GM21528 (cell line): ENCODE measurements around the gene ANKRD24.
"Not testable (repeated sequence)": the region's sequence is repeated elsewhere in the genome, so short reads cannot be mapped to it uniquely, and the experiment has no call there.

ENCODE experiments used
- ATAC-seq: cut with Tn5 transposase; IDR thresholded peaks from one replicate; pipeline ENCODE4 v1.9.1; 2021; ENCODE audit warnings: mild to moderate bottlenecking, moderate library complexity; ENCODE audit not compliant: unreplicated experiment, low FRiP score

Gene ANKRD24

DNA sequence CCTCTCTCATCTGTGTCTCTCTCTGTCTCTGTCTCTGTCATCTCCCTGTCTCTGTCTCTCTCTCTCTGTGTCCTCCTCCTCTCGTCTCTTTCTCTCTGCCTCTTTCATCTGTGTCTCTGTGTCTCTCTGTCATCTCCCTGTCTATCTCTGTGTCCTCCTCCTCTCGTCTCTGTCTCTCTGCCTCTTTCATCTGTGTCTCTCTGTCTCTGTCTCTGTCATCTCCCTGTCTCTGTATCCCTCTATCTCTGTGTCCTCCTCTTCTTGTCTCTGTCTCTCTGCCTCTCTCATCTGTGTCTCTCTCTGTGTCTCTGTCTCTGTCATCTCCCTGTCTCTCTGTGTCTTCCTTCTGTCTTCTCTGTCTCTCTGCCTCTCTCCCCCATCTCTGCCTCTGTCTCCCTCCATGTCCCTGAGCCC is 46.3 kb downstream of the ANKRD24 start:
- no peak for ATAC-seq

DNA sequence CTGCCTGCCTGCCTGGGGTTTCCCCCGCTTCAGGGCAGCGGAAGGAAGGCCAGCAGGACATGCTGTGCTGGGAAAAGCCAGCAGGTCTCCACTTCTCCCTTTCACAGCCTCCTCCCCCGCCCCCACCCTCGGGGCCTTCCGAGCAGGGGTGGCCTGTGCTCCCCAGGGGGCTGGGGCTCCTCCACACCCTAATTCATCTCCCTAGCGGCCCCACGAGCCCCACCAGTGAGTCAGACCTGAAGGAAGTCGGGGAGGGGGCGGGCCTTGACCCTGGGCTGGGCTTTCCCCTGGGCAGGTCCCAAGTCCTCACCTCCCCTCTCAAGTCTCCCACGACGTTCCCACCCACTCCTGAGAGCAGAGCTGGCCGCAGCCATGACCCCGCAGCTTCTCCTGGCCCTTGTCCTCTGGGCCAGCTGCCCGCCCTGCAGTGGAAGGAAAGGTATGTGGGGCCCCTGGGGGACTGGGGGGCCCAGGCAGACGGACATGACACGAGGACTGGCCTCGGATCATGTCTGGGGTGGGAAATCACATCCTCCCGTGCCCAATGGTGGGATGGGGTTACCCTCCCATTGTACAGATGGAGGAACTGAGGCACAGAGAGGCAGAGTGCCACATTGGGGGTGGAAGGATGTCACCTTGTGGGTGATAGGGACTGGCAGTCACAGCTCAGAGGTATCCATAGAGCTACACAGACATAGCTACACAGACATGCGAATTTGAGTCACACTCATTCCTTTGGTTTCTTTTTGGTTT is 46.9 kb downstream of the ANKRD24 start, which contains the start of gene EBI3:
TSS of gene EBI3 (plus strand) at position 345 of the 753 bp plus-strand sequence. CDS start at position 373, 28 bp downstream.
- peak; percentile 56 for ATAC-seq

DNA sequence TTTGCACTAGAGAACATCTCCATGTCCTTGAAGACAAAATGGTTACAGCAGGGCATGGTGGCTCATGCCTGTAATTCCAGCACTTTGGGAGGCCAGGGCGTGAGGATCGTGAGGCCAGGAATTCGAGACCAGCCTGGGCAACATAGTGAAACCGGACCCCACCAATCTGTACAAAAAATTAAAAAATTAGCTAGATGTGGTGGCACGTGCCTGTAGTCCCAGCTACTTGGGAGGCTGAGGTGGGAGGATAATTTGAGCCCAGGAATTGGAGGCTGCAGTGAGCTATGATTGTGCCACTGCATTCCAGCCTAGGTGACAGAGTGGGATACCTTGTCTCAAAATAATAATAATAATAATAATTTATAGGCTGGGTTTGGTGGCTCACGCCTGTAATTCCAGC is 47.7 kb downstream of the ANKRD24 start:
- not testable (repeated sequence) for ATAC-seq

DNA sequence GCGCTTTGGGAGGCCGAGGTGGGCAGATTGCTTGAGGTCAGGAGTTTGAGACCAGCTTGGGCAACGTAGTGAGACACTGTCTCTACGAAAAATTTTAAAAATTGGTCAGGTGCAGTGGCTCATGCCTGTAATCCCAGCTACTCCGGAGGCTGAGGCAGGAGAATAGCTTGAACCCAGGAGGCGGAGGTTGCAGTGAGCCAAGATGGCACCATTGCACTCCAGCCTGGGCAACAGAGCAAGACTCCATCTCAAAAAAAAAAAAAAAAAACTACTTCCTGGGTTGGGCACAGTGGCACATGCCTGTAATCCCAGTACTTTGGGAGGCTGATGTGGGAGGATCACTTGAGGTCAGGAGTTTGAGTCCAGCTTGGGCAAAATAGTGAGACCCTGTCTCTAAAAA is 49.0 kb downstream of the ANKRD24 start:
- not testable (repeated sequence) for ATAC-seq

DNA sequence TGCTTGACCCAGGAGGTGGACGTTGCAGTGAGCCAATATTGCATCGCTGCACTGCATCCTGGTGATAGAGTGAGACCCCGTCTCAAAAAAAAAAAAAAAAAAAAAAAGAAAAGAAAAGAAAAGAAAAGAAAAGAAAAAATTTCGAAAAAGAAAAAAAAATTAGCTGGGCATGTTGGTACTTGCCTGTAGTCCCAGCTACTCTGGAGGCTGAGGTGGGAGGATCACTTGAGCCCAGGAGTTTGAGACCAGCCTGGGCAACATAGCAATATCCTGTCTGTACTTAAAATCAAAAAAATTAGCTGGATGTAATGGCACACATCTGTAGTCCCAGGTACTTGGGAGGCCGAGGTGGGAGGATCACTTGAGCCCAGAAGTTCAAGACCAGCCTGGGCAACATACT is 49.6 kb downstream of the ANKRD24 start:
- not testable (repeated sequence) for ATAC-seq

DNA sequence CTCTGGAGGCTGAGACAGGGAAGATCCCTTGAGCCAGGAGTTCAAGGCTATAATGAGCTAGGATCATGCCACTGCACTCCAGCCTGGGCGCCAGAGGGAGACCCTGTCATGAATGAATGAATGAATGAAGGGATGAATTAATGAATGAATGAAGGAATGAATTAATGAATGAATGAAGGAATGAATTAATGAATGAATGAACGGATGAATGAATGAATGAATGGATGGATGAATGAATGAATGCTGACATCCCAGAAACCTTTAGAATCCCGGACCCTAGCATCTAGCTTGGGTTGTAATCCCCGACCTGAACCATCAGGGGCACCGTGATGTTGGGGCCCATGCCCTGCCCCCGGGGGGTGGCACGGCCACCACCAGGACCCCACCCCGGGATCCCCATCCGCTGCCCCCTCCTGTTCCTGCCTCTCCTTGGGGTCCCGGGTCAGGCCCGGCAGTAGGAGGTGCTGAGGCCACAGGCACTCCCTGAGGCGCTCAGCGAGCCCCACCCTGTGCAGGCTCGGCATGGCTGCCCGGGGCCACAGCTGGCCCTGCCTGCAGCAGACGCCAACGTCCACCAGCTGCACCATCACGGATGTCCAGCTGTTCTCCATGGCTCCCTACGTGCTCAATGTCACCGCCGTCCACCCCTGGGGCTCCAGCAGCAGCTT is 50.3 kb downstream of the ANKRD24 start:
- ATAC-seq, result no peak

DNA sequence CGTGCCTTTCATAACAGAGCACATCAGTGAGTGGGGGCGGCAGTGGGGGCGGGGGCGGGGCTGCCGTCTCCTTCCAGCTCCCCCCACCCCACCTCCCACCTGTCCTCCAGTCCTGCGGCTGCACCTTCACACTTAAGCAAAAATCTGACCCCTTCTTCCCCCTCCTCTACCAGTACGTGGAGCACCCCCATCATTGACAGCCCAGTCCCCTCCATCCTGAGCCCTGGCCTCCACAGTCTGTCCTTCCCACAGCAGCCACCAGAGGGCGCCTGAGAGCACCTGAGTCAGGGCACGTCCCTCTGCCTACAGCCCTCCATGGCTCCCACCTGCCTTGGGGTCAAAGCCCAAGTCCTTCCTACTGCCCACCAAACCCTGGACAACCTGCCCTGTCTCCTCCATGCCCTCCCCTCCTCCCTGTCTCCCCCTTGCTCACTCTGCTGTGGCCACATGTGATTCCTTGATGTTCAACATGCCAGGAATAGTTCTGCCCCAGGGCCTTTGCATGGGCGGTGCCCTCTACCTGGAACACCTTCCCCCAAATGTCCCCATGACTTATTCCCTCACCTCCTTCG is 50.9 kb downstream of the ANKRD24 start:
- ATAC-seq, result no peak

DNA sequence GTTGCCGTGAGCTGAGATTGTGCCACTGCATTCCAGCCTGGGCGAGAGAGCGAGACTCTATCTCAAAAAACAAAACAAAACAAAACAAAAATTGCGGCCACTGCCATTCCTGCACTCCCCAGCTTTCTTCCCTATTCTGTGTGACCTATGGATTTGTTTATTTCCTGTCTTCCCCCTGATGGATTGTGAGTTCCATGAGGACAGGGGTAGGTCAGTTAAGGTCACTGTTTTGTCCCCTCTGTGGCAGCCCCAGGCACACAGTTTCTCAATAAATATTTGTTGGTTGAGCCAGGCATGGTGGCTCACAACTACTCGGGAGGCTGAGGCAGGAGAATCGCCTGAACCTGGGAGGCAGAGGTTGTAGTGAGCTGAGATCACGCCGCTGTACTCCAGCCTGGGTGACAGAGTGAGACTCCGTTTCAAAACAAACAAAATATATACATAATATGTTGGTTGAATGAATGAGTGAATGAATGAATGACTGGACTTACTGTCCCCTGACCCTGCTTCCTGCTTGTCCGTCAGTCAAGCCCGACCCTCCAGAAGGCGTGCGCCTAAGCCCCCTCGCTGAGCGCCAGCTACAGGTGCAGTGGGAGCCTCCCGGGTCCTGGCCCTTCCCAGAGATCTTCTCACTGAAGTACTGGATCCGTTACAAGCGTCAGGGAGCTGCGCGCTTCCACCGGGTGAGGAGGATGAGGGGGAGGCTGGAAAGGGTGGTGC is 51.8 kb downstream of the ANKRD24 start:
- no peak for ATAC-seq

DNA sequence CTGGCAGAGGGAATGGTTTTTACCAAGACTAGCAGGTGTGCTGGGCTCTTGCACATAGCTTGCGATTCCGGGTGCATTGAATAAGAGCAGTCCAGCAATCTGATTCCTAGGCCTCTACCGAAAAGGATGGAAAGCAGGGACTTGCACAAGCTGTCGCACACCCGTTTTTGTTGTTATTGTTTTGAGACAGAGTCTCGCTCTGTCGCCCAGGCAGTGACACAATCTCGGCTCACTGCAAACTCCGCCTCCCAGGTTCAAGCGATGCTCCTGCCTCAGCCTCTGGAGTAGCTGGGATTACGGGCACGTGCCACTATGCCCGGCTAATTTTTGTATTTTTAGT is 52.3 kb downstream of the ANKRD24 start:
- no peak for ATAC-seq

DNA sequence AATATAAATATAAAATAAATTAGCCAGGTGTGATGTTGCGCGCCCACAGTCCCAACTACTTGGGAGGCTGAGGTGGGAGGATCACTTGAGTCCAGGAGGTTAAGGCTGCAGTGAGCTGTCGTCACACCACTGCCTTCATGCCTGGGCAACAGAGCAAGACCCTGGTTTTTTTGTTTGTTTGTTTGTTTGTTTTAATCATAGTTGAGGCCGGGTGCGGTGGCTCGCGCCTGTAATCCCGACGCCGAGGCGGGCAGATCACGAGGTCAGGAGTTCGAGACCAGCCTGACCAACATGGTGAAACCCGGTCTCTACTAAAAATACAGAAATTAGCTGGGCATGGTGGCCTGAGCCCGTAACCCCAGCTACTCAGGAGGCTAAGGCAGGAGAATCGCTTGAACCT is 55.0 kb downstream of the ANKRD24 start:
- not testable (repeated sequence) for ATAC-seq

DNA sequence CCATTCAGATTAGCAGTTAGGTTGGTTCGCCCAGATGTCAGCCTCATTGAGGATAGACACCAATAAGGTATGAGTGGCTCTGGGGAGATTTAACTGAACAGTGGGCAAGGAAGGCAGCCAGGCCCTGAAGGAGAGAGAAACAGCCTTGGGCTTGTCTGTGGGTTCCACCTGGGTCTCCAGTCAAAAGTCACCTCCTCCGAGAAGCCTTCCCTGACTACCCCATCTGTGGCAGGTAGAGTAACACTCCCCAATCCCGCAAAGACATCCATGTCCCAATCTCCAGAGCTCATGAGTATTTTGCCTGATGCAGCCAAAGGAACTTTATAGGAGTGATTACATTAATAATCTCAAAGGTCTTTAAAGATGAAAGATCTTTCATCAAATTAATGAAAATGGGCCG is 56.3 kb downstream of the ANKRD24 start:
- ATAC-seq, result no peak

DNA sequence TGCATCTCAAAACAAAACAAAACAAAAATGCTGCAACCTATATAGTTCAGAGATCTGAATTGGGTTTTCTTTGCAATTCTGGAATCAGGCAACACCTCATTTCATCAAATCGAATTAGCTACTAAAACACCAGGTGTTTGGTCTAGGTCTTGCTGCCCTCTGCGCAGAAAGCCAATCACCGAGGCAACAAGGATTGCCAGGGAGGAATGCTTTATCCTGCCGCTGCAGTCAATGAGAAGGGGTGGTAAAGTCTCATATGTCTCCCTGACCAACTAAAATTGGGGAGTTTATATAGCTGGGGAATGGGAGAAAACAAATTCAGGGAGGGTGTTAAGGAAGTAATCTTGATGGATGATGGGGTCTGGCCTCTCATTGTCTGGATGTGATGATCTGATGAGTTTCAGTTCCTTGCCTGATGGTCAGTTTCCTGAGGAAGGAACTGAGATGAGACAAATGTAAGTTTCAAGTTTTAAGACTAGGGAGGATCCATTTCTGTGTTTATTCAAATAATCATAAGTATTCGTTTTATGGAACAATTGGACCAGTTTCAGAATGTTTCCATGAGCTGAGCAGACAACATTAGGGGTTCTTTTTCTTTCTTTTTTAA is 59.4 kb downstream of the ANKRD24 start:
- no peak for ATAC-seq

DNA sequence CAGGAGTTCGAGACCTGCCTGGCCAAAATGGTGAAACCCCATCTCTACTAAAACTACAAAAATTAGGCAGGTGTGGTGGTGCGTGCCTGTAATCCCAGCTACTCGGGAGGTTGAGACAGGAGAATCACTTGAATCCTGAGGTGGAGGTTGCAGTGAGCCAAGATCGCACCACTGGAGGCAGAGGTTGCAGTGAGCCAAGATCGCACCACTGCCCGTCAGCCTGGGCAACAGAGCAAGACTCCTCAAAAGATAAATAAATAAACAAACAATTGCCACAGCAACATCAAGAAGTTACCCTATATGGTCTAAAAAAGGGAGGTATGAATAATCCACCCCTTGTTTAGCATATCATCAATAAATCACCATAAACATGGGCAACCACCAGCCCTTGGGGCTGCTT is 63.4 kb downstream of the ANKRD24 start:
- not testable (repeated sequence) for ATAC-seq

DNA sequence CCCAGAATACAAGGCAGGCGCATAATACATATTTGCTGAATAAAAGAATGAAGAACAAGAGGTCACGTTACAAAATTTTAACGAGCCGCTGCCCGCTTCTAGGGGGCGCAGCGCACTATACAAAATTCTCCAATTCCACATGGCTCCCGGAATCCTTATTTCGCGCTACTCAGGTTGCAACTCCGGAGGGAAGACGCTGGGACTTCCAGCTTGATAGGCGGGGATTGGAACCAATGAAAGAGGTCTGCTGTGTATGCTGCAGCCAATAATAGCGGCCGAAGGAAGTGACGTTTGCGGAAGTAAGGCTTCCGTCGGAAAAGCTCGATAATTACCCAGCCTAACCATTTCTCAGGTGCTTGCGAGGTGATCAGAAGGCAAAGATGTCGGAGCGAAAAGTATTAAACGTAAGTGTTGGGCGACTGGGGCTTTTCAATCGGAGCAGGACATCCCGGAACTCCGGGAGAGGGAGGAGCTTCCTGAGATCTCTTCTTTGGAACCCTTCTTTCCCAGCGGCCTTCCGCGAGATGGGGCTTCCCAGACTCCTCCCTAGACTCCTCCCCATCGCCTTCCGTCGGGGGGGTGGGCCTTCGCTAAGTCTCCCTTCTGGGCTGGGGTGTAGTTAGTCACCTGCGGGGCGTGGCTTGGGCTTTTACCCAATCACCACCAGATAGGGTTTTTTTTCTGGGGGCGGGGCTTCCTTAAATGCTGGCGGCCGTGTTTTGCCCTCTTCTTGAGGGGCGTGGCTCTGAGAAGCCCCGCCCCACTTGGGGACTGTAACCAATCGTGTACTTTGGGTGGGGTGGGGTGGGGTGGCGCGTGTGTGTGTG is 64.5 kb downstream of the ANKRD24 start, which contains the start of gene YJU2:
TSS of gene YJU2 (plus strand) at position 314 of the 827 bp plus-strand sequence. CDS start at position 381, 67 bp downstream.
- peak; percentile 81 for ATAC-seq

DNA sequence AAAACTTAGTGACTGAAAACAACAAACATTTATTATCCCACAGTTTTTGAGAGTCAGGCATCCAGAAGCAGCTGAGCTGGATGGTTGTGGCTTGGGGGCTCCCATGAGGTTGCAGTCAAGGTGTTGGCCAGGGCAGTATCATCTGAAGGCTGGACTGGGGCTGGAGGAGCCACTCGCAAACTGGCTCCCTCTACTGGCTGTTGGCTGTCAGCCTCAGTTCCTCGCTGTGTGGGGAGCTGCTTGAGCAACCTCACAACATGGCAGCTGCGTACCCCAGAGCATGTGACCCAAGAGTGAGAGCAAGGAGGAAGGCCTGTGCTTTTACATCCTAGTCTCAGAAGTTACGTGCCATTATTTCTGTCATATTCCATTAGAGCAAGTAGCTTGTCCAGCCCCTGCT is 74.1 kb downstream of the ANKRD24 start:
- ATAC-seq, result no peak

DNA sequence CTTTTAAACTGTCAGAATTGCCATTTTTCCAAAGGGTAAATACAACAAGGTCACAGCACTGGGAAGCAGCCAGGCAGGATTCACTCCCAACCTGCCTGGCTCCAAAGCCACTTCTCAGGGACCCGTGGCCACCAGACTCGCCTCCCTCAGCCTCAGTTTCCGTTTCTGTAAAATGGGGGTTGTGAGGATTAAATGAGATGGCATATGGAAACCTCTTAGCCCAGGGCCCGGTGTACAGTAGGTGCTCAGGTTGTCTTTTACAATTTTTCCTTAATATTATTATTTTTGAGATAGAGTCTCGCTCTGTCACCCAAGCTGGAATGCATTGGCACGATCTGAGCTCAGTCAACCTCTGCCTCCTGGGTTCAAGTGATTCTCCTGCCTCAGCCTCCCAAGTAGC is 74.5 kb downstream of the ANKRD24 start:
- ATAC-seq, result no peak

DNA sequence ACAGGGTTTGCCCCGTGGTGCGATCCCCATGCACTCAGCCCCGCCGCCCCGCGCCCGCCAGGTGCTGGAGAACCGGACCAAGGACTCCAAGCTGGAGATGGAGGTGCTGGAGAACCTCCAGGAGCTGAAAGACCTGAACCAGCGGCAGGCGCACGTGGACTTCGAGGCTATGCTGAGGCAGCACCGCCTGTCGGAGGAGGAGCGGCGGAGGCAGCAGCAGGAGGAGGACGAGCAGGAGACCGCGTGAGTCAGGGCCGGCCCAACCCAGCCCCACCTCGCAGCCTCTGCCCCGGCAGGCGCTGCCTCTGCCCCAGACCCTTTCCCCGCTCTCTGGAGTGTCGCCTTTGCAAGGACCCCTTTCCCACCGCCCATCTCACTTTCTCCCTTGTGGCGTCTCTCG is 75.7 kb downstream of the ANKRD24 start:
- no peak for ATAC-seq

DNA sequence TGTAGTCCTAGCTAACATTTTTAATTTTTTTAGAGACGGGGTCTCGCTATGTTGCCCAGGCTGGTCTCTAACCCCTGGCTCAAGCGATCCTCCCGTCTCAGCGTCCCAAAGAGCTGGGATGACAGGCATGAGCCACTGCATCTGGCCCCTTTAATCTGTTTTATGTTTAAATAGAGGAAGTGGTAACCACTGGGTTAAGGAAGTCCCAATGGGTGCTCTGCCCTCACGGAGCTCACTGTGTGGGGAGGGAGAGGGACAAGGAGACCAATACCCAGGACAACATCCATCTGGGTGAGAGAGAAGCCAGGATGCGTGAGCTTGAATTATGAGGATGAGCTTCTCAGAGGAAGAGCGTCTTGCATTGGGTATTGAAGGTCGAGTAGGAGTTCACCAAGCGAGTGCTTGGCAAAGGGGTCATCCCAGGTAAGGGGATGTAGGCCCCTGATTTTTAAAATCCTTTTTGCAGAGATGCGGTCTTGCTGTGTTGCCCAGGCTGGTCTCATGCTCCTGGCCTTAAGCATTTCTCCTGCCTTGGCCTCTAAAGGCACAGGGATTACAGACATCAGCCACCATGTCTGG is 78.2 kb downstream of the ANKRD24 start:
- ATAC-seq, result no peak

DNA sequence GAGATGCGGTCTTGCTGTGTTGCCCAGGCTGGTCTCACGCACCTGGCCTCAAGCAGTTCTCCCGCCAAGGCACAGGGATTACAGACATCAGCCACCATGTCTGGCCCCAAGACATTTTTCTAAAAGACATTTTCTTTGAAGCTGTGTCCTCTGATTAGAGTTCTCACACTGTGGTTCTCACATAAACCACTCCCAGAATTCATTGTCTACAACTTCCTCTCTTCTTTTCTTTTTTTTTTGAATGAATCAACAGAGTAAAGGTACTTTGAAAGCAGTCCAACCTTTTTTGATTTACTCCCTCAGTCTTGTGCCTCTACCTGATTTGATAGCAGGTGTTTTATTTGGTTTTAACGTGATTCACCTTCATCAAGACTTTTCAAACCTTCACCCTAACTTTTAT is 82.3 kb downstream of the ANKRD24 start:
- no peak for ATAC-seq
